ENCODE measurements around the gene BANF2.
"Not testable (repeated sequence)": the region's sequence is repeated elsewhere in the genome, so short reads cannot be mapped to it uniquely, and the experiment has no call there.

BANF2 gene

DNA sequence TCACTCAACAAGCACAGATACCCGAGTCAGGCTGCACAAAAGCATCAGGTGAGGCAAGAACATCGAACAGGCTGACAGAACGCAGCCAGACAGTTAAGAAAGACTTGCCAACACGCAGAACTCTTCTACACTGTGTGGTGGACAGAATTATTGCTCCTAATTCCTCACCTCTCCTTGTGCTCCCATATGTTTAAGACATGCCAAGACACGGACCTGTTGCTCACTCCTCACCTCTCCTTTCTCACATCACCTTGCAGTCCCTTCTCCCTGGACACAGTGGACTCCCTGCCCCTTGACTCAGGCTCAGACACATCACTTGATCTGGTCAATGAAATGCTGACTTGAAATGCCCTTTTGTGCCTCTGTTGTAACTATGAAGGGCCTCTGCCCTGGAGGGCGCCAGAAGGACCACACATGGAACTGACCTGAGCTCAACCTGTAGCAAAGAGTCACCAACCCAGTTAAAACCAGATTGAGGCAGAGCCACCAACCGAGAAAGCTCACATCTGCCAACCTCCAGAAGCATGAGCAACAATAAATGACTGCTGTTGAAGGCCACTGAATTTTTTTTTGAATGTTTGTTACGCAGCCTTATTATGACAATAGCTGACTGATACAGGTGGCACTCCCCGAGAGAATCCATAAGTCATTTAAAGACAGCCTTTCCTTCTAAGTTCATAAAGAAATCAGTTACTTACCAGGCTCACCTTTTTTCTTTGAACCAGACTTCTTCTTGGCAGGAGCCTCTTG lies 41.7 kb upstream of the BANF2 start:
- Histone ChIP-seq H3K4me1 (no peaks in the 10 kb centered on the region), H3K36me3 (no peaks in the 10 kb centered on the region), H3K27me3 (no peaks in the 10 kb centered on the region), H3K9me3 (no peaks in the 10 kb centered on the region), H3K4me3 (ENCODE audit: low read depth, low read length) (no peak overlapping the region)
- no peak for TF ChIP-seq CTCF (IDR thresholded peaks at IDR 0.05; ENCODE audit: low read depth, low read length)
- no peak for DNase-seq

GRCh38 chr20:17658648-17658993 lies 41.1 kb upstream of the BANF2 start:
- no peaks in the 10 kb centered on the region for H3K4me1 ChIP-seq
- no peak overlapping the region for H3K4me3 ChIP-seq (ENCODE audit: low read depth, low read length)
- H3K36me3 ChIP-seq: no peaks in the 10 kb centered on the region
- no peaks in the 10 kb centered on the region for H3K9me3 ChIP-seq
- no peak for DNase-seq
- no peaks in the 10 kb centered on the region for H3K27me3 ChIP-seq
- TF ChIP-seq CTCF (IDR thresholded peaks at IDR 0.05; ENCODE audit: low read depth, low read length): no peak

- H3K4me3 ChIP-seq (ENCODE audit: low read depth, low read length); H3K36me3 ChIP-seq; H3K4me1 ChIP-seq; H3K9me3 ChIP-seq; DNase-seq; H3K27me3 ChIP-seq: not testable (repeated sequence)
These were observed 40.4 kb upstream of the BANF2 start for GRCh38 chr20:17659344-17659743.

- Histone ChIP-seq H3K27me3 (no peaks in the 10 kb centered on the region), H3K36me3 (no peaks in the 10 kb centered on the region), H3K9me3 (no peaks in the 10 kb centered on the region), H3K4me1 (no peaks in the 10 kb centered on the region), H3K4me3 (ENCODE audit: low read depth, low read length) (no peak overlapping the region)
- no peak for DNase-seq
- peak; percentile 21 for TF ChIP-seq CTCF (IDR thresholded peaks at IDR 0.05; ENCODE audit: low read depth, low read length)
These were observed 40.0 kb upstream of the BANF2 start for GRCh38 chr20:17659801-17660200.

- TF ChIP-seq CTCF (IDR thresholded peaks at IDR 0.05; ENCODE audit: low read depth, low read length): no peak
- no peaks in the 10 kb centered on the region for H3K36me3 ChIP-seq
These were observed 39.1 kb upstream of the BANF2 start for GRCh38 chr20:17660667-17661066.

GRCh38 chr20:17661121-17661744 lies 38.5 kb upstream of the BANF2 start:
- H3K4me3 ChIP-seq (ENCODE audit: low read depth, low read length): no peak overlapping the region
- no peak for DNase-seq
- H3K4me1 ChIP-seq: no peaks in the 10 kb centered on the region
- no peaks in the 10 kb centered on the region for H3K27me3 ChIP-seq
- H3K9me3 ChIP-seq: no peaks in the 10 kb centered on the region
- no peak for TF ChIP-seq CTCF (IDR thresholded peaks at IDR 0.05; ENCODE audit: low read depth, low read length)
- no peaks in the 10 kb centered on the region for H3K36me3 ChIP-seq

More at GRCh38 chr20:17660667-17661066, 39.1 kb upstream of the BANF2 start:
- Histone ChIP-seq H3K4me1 (no peaks in the 10 kb centered on the region), H3K4me3 (ENCODE audit: low read depth, low read length) (no peak overlapping the region), H3K27me3 (no peaks in the 10 kb centered on the region), H3K9me3 (no peaks in the 10 kb centered on the region)
- no peak for DNase-seq

Data from BE2C (cell line).